Stimulated activated CD8-positive, alpha-beta memory T cell treated with anti-CD3 and anti-CD28 coated beads, Interleukin-15, amount 100 ng/mL, for 48 hours (primary cell): Measurements from ENCODE around the gene PSAPL1.

Source experiments
- DNase-seq, 2 donors: peaks; one replicate each; pipeline ENCODE4 v3.0.0-alpha.2; 2020; ENCODE audit warnings: low read depth in 2 of 2

Gene PSAPL1

GRCh38 chr4:7382634-7383014, 52.1 kb downstream of the PSAPL1 start:
- no peak for DNase-seq

DNA sequence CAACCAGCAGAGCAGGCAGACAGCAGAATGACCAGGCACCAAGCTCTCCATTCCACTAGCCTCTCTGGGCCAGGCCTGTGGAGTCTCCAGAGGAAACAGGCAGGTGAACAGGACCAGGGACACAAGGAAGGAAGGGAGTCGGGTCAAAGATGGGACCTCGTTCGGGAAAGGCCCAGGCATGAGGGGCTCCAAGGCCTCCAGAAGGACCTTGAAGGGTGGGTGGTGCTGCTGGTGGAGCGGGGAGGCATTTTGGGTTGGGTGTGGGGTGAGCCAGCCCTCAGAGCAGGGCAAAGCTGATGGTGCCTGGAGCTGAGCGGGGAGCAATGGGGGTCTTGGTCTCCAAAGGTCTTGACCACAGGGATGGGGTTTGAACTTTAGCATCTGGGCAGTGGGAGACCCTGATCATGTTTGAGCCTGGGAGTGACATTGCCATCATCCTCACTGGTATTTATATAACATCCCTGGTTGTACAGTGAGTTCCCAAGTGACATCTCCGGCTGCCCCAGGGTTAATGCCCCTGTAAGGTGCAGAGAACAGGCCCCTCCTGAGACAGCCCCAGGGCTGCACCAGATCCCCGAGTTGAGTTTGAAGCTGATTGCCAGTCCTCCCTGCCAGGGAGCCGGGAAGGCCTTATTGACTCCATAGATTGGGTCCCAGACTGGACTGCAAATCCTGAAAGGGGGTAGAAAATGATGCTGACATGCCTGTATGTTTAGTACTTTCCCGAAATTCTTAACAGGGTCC, 52.7 kb downstream of the PSAPL1 start:
- no peak for DNase-seq

- no peak for DNase-seq
Observed at GRCh38 chr4:7381221-7381889, 53.4 kb downstream of the PSAPL1 start.
